ENCODE results near the gene PDE6C.

Gene PDE6C

GRCh38 chr10:93670372-93670771 lies 58.0 kb downstream of the PDE6C start:
- TF ChIP-seq, protein P1, sequence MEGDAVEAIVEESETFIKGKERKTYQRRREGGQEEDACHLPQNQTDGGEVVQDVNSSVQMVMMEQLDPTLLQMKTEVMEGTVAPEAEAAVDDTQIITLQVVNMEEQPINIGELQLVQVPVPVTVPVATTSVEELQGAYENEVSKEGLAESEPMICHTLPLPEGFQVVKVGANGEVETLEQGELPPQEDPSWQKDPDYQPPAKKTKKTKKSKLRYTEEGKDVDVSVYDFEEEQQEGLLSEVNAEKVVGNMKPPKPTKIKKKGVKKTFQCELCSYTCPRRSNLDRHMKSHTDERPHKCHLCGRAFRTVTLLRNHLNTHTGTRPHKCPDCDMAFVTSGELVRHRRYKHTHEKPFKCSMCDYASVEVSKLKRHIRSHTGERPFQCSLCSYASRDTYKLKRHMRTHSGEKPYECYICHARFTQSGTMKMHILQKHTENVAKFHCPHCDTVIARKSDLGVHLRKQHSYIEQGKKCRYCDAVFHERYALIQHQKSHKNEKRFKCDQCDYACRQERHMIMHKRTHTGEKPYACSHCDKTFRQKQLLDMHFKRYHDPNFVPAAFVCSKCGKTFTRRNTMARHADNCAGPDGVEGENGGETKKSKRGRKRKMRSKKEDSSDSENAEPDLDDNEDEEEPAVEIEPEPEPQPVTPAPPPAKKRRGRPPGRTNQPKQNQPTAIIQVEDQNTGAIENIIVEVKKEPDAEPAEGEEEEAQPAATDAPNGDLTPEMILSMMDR (conservative IDR thresholded peaks at IDR 0.05) = no peak
- no peak for TF ChIP-seq ZFX (IDR thresholded peaks at IDR 0.05)
- no peak overlapping the region for H3K27ac ChIP-seq

DNA sequence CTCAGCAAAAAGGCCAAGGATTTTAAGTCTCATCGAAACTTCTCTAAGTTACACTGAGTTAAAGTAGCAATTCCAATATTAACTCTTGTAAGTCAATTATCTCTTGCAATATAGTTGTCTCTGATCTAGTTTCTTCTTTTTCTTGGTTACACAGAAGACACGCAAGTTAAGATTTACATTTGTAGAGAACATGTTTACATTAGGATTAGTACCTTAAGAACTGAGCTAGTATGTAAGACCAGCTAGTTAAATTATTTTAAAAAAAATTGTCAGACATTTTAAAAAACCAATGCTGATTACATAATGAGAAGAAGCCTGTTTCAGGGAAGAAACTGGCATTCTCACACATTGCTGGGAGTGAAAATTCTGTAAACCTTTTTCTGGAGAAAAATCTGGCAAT lies 58.7 kb downstream of the PDE6C start:
- no peak for TF ChIP-seq ZFX (IDR thresholded peaks at IDR 0.05)
- TF ChIP-seq, protein P1 (conservative IDR thresholded peaks at IDR 0.05) = no peak
- H3K27ac ChIP-seq = no peak overlapping the region

- no peak overlapping the region for H3K27ac ChIP-seq
- TF ChIP-seq ZFX (IDR thresholded peaks at IDR 0.05) = no peak
- TF ChIP-seq, protein P1 (conservative IDR thresholded peaks at IDR 0.05) = no peak
Measured at GRCh38 chr10:93672022-93672678, 59.8 kb downstream of the PDE6C start.

GRCh38 chr10:93672890-93673289 lies 60.6 kb downstream of the PDE6C start:
- TF ChIP-seq ZFX (IDR thresholded peaks at IDR 0.05) = no peak
- TF ChIP-seq, protein P1 (conservative IDR thresholded peaks at IDR 0.05) = no peak

GRCh38 chr10:93673791-93674190 lies 61.5 kb downstream of the PDE6C start:
- TF ChIP-seq, protein P1 (conservative IDR thresholded peaks at IDR 0.05) = no peak
- no peak for TF ChIP-seq ZFX (IDR thresholded peaks at IDR 0.05)
- no peak overlapping the region for H3K27ac ChIP-seq

More at GRCh38 chr10:93672890-93673289, 60.6 kb downstream of the PDE6C start:
- no peak overlapping the region for H3K27ac ChIP-seq

DNA sequence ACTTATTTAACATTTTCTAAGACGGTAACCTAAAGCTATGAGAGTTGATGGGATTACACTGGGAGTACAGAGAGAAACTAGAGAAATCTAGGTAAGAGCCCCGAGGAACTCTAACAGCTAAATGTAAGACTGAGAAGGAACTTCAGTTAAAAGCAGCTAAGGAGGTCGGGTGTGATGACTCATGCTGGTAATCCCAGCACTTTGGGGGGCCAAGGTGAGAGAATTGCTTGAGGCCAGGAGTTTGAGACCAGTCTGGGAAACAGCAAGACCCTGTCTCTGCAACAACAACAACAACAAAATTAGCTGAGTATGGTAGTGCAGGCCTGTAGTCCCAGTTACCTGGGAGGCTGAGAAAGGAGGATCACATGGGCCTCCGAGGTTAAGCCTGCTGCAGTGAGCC lies 66.0 kb downstream of the PDE6C start:
- H3K27ac ChIP-seq = no peak overlapping the region
- TF ChIP-seq, protein P1 (conservative IDR thresholded peaks at IDR 0.05) = no peak
- TF ChIP-seq ZFX (IDR thresholded peaks at IDR 0.05) = no peak

DNA sequence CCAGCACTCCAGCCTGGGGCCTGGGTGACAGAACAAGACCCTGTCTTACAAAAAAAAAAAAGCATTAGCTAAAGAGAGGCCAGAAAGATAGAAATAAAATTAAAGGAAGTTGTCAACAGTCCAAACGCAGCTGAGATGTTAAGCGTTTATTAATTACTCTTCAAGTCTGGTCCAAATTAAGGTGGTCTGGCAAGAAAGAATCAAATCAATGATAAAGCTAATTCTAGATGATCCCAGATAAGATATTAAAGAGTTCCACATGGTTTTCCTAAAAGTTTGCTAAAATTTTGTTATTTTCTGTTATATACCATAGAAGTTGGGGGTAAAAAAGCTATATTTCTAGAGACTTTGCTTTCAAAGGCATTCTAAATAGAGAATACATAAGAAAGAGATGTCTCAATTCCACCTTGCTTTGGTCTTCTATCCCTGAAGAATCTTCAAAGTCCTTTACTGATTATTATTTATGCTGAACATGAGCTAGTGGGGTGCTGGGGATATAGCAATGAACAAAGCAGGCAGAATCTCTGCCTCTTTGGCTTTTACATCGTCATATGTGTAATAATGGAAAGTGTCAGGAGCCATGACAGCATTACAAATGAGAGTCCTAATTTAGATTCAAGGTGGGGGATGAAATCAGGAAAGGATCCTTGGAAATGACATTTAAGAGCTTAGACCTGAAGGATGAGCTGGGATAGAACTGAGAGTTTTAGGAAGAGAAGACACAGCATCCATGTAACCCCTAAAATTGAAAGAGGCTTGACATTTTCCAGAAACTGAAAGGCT lies 66.7 kb downstream of the PDE6C start:
- H3K27ac ChIP-seq = no peak overlapping the region
- TF ChIP-seq ZFX (IDR thresholded peaks at IDR 0.05) = no peak
- TF ChIP-seq, protein P1 (conservative IDR thresholded peaks at IDR 0.05) = no peak

All from C4-2B (cell line).